ENCODE measurements around the gene PSME2.

GRCh38 chr14:24123424-24124417 is 22.7 kb downstream of the PSME2 start:
- TF ChIP-seq CTCF (conservative IDR thresholded peaks at IDR 0.05 in 1 of 2, IDR thresholded peaks at IDR 0.05 in 1 of 2; ENCODE audit: low read depth in 1 of 2, low read length in 2 of 2) (no peak), EZH2 (IDR thresholded peaks at IDR 0.05; ENCODE audit: low read length, missing control alignments) (no peak)

Data from fibroblast of lung (primary cell).